GM21515 (cell line): Measurements from ENCODE around the gene GSE1.
"Not testable (repeated sequence)": the region's sequence is repeated elsewhere in the genome, so short reads cannot be mapped to it uniquely, and the experiment has no call there.

Source experiments
- ATAC-seq: cut with Tn5 transposase; IDR thresholded peaks from one replicate; pipeline ENCODE4 v1.9.1; 2021; ENCODE audit not compliant: unreplicated experiment

The GSE1 gene

GRCh38 chr16:85589688-85590505 lies 23.2 kb upstream of the GSE1 start:
- no peak for ATAC-seq

DNA sequence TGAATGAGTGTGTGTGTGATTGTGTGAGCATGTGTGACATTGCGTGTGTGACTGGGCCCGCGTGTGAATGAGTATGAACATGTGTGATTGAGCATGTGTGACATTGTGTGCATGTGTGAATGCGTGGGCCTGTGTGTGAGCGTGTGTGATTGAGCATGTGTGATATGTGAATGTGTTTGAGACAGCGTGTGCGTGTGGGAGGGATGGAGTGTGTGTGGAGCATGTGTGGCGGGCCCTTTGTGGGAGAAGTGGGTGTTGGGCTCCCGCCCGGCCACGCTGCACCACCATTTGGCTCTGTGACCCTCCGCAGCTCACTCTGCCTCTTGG lies 22.7 kb upstream of the GSE1 start:
- no peak for ATAC-seq

GRCh38 chr16:85591381-85591780 lies 21.7 kb upstream of the GSE1 start:
- ATAC-seq, result no peak

GRCh38 chr16:85592277-85592676 lies 20.8 kb upstream of the GSE1 start:
- not testable (repeated sequence) for ATAC-seq

DNA sequence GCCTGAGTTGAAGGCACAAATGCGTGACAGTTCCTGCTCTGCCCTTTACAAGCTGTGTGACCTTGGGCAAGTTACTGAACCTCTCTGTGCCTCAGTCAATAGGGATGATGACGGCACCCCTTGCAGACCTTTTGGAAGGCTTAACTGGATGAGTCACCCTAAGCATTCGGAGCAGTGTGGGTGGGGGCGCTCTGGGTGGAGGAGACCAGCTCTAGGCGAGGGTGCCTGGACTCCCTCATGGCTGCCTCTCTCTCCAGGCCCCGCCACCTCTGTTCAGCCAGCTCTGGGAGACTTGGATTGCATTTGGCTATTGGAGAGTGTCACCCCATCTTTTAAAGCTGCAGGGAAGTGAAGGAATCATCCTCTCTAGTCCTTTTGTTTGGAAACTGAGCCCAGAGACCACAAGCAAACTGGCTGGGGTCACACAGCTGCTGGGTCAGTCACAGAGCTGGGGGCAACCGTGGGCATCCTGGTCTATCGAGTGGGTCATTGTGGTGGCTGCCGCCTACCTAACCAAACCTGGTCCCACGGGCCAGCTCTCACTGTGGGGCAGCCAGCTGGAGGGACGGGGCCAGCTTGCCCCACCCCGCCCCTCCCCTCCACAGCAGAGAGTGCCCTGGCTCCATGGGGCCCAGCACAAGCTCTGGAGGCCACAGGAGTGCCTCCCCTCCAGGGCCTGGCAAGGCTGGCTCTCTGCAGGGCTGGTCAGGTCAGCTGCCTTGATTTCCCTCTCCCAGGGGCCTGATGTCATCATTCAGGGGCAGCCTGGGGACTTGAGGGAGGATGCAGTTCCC lies 20.2 kb upstream of the GSE1 start:
- no peak for ATAC-seq

GRCh38 chr16:85593494-85594221 lies 19.5 kb upstream of the GSE1 start:
- no peak for ATAC-seq

GRCh38 chr16:85594273-85594977 lies 18.7 kb upstream of the GSE1 start:
- no peak for ATAC-seq

DNA sequence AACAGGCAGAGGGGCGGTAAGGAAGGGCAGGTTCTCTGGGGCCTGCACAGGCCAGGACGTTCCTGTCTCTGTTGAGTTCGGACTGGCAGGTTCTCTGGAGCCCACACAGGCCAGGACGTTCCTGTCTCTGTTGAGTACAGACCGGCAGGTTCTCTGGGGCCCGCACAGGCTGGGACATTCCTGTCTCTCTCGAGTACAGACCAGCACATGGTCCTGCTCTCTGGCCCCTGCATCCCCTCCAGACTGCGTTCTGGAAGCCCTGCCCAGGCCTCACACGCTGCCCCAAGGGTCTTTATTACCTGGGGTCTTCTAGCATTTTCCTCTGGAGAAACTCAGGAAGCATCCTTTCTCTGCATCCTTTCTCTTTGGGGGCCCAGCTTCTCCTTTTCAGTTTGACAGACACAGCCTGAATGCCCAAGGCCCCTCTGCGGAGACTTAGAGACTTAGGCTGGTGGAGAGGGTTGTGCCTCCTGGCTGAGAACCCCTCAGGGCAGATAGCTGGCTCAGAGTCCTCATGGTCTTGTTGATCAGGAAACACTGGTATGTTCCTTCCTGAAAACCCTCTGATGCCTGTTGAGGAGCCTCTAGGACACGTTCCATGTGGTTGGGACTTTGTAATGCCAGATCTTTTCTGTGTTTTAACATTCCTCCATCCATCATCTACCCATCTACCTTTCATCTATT lies 18.0 kb upstream of the GSE1 start:
- no peak for ATAC-seq

GRCh38 chr16:85595812-85596502 lies 17.2 kb upstream of the GSE1 start:
- ATAC-seq, result no peak

GRCh38 chr16:85598141-85598540 lies 15.0 kb upstream of the GSE1 start:
- no peak for ATAC-seq

DNA sequence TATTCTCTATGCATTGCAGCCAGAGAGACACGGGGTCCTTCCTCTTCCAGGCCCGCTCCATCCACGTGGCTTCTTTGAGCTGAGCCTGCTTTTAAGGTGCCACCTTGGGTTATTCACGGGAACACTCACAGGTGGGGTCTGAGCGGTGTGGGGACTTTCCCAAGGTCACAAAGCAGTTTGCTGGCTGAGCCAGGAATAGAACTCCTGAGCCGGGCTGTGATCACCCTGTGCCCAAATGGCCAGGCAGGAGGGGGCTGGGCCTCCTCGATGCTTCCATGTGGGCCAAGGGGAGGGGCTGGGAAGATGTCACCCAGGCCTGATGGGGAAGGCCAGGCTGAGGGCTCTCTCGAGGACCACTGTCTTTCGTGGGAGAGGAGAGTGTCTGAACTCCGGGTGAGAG lies 13.0 kb upstream of the GSE1 start:
- ATAC-seq, result no peak

- ATAC-seq, result no peak
Observed at GRCh38 chr16:85600530-85601271, 12.4 kb upstream of the GSE1 start.

- ATAC-seq, result no peak
Observed at GRCh38 chr16:85601272-85601639, 11.9 kb upstream of the GSE1 start.

DNA sequence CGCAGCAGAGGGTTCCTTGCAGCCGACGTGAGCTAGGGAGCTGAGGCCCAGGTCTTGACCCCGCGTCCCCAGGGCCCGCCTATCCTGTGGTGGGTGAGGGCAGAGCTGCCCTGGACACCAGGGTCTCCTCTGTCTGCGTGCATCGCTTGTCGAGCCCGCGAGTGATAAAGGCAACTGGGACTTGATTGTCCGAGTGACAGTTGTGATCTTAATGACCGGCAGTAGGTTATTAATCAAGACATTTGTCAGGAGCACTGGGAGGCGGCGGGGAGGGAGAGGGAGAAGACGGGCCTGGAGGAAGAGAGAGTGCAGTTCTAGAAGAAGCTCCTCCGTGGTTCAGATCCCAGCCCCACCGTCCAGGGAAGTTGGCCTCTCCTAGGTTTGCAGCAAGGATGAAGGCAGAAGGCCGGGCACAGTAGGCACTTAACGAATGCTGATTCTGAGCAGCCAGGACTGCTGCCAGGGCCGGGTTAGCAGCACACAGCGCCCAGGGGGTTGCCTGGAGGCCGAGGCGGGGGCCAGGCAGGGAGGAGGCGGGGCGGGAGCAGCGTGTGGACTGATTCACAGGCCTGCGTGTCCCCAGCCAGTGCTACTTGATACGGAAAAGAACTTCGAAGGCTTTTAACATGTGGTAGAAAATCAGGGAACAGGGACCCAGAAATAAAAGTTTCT lies 11.3 kb upstream of the GSE1 start:
- no peak for ATAC-seq

GRCh38 chr16:85602402-85603202 lies 10.5 kb upstream of the GSE1 start:
- no peak for ATAC-seq

DNA sequence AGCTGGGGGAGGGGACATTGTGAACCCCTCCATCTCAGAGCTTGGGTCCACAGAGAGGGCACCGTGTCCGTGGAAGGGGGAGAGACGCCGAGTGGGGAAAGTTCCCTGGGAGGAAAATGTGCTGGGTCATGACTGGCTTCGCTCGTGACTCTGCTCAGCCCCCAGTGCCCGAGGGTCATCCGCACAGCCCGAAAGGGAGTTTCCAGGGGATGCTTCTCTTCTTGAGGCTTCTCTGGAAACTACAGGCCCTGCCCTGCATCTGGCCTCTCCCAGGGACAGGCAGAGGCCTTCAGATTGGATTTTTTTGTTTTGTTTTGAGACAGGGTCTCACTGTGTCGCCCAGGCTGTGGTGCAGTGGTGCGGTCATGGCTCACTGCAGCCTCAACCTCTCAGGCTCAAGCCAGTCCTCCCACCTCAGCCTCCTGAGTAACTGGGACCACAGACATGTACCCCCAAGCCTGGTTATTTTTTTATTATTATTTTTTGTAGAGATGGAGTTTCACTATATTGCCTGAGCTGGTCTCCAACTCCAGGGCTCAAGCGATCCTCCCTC lies 9.8 kb upstream of the GSE1 start:
- ATAC-seq, result no peak

DNA sequence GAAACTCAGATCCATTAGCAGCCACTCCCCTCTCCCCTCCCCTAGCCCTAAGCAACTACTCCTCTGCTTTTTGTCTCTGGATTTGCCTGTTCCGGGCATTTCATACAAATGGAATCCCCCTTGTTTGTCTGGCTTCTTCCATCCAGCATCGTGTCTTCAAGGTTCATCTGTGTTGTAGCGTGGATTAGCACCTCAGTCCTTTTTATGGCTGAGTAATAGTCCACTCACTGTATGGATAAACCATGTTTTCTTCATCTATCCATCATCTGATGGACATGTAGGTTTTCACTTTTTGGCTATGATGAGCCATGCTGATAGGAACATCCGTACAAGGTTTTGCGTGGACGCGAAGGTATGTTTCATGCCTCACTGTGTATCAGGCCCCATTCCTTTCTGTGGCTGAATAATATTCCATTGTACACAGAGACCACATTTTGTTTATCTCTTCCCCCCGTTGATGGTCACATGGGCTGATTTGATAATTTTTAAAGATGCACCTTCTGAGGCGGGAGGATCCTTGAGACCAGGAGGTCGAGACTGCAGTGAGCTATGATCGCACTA lies 8.9 kb upstream of the GSE1 start:
- ATAC-seq, result no peak
